ENCODE measurements around the gene SMYD3. TPM values are rescaled to one million over a fixed set of nuclear protein-coding genes. Genes with fewer than 3 reads are reported as not detected.

SMYD3 gene
- total RNA-seq, 1 experiment from 2014 or later, result 25.5 TPM

DNA sequence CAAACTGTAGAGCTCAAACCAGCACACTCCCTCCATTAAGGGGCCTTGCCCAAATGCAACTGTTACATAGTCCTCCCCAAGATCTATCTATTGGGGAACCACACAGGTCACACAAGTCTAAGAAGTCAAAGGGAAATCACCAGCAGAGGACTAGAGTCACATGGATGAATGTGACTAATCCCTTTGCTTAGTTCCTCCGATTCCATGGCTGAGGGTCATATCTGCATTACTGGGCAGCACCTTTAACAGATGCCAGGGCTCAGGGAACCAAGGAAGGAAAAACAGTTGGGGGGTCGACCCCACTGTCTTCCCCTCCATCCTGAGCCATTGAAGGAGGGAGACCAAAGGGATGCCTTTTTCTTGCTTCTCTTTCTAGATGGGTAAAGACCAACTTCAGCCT lies 23.4 kb upstream of the SMYD3 start:
- Histone ChIP-seq H3K23ac (ENCODE audit: insufficient read length, low read depth, low read length) (no peak overlapping the region), H2AFZ (ENCODE audit: low read length) (no peak overlapping the region), H3K79me2 (ENCODE audit: insufficient read depth, low read length) (no peaks in the 10 kb centered on the region), H3T11ph (ENCODE audit: low read length) (no peak overlapping the region), H2BK120ac (ENCODE audit: low read depth, low read length, poor library complexity, severe bottlenecking) (no peak overlapping the region), H3K4ac (ENCODE audit: low read depth, low read length) (no peak overlapping the region), H3K14ac (ENCODE audit: insufficient read depth, low read length) (no peak overlapping the region), H3K9ac (ENCODE audit: extremely low read depth, insufficient read length, low read length) (no peak overlapping the region), H2BK15ac (ENCODE audit: low read depth, low read length) (no peak overlapping the region), H3K56ac (ENCODE audit: insufficient read length, low read depth, low read length) (no peak overlapping the region), H3K4me1 (ENCODE audit: insufficient read depth, low read length) (no peaks in the 10 kb centered on the region), H3K27me3 (ENCODE audit: insufficient read depth, low read length) (no peaks in the 10 kb centered on the region; the same call in 1 of the 2 replicates), H2BK20ac (ENCODE audit: low read depth, low read length, poor library complexity, severe bottlenecking) (no peak overlapping the region), H4K8ac (replicated peaks; ENCODE audit: insufficient read length, low read depth, low read length) (no peak overlapping the region), H3K79me1 (ENCODE audit: insufficient read depth, low read depth, low read length, poor library complexity, severe bottlenecking) (no peaks in the 10 kb centered on the region), H2BK12ac (ENCODE audit: insufficient read length, low read depth, low read length) (no peak overlapping the region), H3K4me2 (ENCODE audit: insufficient read depth, insufficient read length, low read length) (no peak overlapping the region), H2AK5ac (ENCODE audit: insufficient read length, low read length) (no peak overlapping the region), H4K91ac (ENCODE audit: insufficient read length, low read depth, low read length) (no peak overlapping the region), H3K23me2 (ENCODE audit: insufficient read length, low read depth, low read length, poor library complexity, severe bottlenecking) (no peaks in the 10 kb centered on the region), H4K5ac (ENCODE audit: insufficient read length, low read depth, low read length) (no peak overlapping the region), H3K27ac (ENCODE audit: insufficient read length, low read depth, low read length) (no peak overlapping the region), H4K20me1 (ENCODE audit: control insufficient read depth, insufficient read depth, insufficient read length) (no peaks in the 10 kb centered on the region), H3K9me3 (ENCODE audit: control insufficient read depth, low read depth, low read length) (peaks cover 8% of the 10 kb centered on the region), H3K18ac (ENCODE audit: insufficient read length, low read depth, low read length) (no peak overlapping the region), H2BK5ac (ENCODE audit: insufficient read length, low read length) (no peak overlapping the region)
- H3K9me3 Mint-ChIP-seq, result peaks cover 21 to 30% of the 10 kb centered on the region in 2 experiments
- WGBS (ENCODE audit: extremely low coverage, insufficient read length, low lambda C conversion rate), result no CpG with 5 or more reads among the region's 2 CpGs
- H3K27ac Mint-ChIP-seq, result no peak overlapping the region
- DNase-seq, result no peak
- H3K4me1 Mint-ChIP-seq, result no peaks in the 10 kb centered on the region
- H3K36me3 Mint-ChIP-seq (ENCODE audit: insufficient read depth in 1 of 3, low read depth in 3 of 3), result peaks cover 4 to 8% (median 5%) of the 10 kb centered on the region in 3 experiments; a peak in 6 of 7 replicates
- TF ChIP-seq, protein P1, sequence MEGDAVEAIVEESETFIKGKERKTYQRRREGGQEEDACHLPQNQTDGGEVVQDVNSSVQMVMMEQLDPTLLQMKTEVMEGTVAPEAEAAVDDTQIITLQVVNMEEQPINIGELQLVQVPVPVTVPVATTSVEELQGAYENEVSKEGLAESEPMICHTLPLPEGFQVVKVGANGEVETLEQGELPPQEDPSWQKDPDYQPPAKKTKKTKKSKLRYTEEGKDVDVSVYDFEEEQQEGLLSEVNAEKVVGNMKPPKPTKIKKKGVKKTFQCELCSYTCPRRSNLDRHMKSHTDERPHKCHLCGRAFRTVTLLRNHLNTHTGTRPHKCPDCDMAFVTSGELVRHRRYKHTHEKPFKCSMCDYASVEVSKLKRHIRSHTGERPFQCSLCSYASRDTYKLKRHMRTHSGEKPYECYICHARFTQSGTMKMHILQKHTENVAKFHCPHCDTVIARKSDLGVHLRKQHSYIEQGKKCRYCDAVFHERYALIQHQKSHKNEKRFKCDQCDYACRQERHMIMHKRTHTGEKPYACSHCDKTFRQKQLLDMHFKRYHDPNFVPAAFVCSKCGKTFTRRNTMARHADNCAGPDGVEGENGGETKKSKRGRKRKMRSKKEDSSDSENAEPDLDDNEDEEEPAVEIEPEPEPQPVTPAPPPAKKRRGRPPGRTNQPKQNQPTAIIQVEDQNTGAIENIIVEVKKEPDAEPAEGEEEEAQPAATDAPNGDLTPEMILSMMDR (conservative IDR thresholded peaks at IDR 0.05), result no peak
- no peak overlapping the region for H3K4me3 Mint-ChIP-seq
- peaks cover 8% of the 10 kb centered on the region; the same call in 1 of the 2 replicates for H3K27me3 Mint-ChIP-seq (ENCODE audit: low read depth)

Data from H9 (cell line).